Erythroblast (primary cell): Measurements from ENCODE around the gene NFIA.

Experiments
- GATA1 ChIP-seq: IDR thresholded peaks from 2 replicates; pipeline ENCODE4 v1.6.1; 2011; ENCODE audit warnings: low read depth, mild to moderate bottlenecking, control low read depth, low read length, moderate library complexity
- POLR2A ChIP-seq: IDR thresholded peaks from 2 replicates; pipeline ENCODE4 v1.6.1; 2011; ENCODE audit warnings: mild to moderate bottlenecking, low read length

- no peak for TF ChIP-seq POLR2A
- no peak for TF ChIP-seq GATA1
Observed at GRCh38 chr1:61046434-61046833, 35.9 kb upstream of the NFIA start.
